Stimulated activated CD4-positive, alpha-beta T cell treated with anti-CD3 and anti-CD28 coated beads, Interleukin-2, amount 100 ng/mL, for 24 hours (primary cell): ENCODE results near the gene ALDH5A1.

Experiments used
- DNase-seq, 2 donors: peaks; one replicate each; pipeline ENCODE4 v3.0.0-alpha.2; 2020

Gene ALDH5A1

DNA sequence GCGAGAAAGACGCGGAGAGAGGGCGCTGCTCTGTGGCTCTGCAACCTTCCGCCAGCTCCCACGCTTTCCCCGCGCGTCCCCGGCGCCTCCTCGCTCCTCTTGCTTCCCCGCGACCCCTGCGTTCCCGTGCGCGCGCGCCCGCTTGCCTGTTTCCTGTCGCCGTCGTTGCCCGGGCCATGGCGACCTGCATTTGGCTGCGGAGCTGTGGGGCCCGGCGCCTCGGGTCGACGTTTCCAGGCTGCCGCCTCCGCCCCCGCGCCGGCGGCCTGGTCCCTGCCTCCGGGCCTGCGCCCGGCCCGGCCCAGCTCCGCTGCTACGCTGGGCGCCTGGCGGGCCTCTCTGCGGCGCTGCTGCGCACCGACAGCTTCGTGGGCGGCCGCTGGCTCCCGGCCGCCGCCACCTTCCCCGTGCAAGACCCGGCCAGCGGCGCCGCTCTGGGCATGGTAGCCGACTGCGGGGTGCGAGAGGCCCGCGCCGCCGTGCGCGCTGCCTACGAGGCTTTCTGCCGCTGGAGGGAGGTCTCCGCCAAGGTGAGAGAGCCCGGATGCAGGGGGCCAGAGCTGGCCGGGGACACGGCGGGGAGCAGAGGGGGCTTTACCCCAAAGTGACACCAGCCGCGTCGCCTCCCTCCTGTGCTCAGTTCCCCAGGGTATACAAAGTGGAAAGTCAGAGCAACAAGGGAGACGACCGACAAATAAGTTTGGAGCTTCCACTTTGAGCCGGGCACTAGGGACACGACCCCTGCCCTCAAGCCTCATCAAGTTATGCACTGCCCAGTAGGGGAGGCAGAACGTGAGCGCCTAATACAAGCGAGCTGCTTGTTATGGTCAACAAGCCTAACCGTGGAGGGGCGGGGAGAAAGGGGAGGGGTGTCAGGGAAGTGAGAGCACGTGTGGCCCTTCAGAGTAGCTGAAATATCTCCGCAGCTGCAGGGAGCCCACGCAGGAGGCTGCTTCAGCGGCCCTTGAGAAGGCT, at the start of gene ALDH5A1:
ALDH5A1 (plus strand) TSS at position 149 of the 975 bp plus-strand sequence; CDS start at position 177, 28 bp downstream.
- DNase-seq, result peak; percentile 81 to 86

DNA sequence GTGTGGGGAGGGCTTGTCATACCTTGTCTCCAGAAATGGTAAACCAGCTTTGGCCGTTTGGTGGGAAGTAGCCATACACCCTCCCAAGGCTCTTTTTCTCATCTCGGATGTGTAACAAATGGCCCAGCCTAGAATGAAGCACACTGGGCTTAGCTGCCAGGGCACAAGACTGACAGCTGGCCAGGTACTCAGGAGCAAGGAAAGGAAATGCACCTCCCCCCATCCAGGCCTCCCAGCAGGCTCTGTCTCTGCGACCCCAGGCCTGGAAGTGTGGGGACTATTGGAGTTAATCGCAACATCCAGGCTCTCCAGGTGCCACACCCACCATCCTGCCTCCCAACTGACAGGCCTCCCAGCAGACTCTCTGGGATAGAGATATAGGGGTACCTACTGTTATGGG, 49.1 kb upstream of the ALDH5A1 start:
- no peak for DNase-seq

DNA sequence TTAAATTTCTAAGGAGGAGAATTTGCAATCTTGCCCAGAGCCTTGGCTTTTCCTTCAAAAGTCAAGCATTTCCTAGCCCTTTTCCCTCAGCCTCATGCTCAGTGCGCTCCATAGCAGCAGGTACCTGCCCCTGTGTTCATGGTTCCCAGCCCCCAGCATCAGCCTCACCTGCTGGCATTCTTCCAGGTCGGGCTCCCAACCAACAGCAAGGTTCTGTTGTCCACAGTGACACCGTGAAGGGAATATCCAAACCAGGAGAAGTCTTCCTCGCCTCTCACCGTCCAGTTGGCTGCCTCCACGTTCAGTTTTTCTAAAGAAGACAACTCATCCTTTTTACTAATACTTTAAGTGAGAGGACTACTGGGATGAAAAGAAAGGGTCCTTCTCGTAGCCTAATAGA, 48.1 kb upstream of the ALDH5A1 start:
- no peak for DNase-seq

DNA sequence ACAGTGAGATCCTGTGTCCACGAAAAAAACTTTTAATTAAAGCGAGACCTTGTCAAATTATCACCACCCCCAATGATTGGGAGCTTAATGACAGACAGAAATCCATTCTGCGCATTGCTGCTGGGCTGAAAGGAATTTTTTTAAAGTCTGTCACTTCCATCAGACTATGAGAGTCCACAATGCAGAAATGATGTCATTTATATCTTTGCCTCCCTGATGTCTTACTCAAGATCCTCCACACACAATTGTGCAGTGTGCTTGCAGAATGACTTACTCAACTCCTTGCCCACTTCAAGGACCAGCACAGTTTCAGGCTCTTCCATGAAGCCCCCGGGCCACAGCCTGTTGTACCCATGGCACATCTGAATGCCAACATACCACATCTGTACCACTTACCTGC, 46.4 kb upstream of the ALDH5A1 start:
- no peak for DNase-seq

DNA sequence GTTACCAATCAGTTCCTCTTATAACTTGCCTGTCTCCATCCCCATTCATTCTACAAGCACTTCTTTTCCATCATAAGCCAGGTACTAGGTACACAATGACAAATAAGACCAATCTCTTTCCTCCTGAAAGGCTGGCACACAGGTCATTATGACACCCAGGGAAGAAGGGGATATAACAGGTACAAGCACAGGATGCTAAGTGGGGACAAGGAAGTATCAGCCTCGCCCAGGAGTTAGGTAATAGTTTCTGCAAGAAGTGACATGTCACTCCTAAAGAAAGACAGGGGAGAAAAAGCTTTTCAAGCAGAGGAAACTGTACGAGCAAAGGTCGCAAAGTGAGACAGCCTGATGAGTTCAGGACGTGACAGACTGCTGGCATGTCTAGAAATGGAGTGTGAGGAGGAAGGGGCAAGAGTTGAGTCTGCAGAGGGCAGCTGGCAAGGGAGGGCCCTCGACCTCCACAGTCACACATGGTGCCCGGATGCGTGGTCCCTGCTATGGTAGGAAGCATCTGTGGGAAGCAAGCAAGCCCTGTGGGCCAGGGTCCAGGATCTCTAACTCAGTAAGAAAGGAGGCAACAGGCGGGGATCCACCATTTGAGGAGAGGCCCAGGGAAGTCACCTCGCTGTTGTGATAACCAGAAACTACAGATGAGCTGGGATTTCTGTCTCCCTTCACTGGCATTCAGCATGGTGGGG, 45.8 kb upstream of the ALDH5A1 start:
- no peak for DNase-seq

DNA sequence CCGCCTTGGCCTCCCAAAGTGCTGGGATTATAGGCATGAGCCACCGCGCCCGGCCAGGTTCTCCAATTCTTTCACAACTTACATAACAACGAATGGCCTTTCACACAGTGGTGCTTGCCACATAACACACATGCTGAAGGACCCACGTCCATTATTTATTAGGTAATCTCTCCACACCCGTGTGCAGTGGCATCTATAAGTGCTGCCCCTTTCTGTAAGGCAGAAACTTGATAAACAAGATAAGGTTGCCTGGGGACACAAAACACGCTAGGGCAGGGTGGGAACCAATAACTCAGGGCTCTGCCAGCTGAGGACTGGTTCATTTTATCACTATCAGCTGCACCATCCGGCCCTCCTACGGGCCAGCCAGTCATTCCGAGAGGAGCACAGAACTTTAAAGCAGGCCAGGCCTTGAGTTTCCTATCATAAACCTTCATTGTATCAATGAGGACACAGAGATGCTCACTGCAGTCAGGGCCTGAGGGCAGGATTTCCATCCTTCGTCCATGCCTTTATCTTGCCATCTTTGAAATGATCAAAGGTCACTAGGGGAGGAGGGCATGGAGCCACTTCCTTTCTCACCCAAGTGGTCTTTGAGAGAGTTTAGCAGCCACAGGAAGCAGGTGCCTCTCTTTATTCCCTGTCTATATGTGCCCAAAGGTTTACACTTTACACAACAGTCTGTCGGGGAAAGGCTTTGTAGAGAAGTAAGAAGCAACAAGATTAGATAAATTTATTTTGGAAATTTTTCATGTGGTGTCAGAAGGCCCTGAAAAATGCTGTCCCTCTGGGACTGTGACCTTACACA, 43.0 kb upstream of the ALDH5A1 start:
- no peak for DNase-seq

DNA sequence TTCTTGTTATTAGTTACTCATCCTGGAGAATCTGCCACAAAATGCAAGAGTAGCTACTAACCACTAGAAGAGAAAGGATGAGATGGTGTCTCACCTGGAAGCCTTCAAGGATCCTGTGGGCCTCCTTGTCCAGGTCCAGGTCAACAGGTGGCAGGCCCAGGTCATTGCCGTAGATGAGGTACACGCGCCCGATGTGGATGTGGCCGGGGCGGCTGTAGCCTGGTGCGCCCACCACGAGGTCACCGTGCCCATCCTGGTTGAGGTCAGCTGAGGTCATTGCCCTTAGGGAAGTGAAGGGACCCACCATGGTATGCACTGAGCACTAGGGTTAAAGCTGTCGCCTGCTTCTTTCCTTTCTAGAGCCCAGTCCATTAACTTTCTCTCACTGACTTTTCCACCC, 40.8 kb upstream of the ALDH5A1 start:
- no peak for DNase-seq

DNA sequence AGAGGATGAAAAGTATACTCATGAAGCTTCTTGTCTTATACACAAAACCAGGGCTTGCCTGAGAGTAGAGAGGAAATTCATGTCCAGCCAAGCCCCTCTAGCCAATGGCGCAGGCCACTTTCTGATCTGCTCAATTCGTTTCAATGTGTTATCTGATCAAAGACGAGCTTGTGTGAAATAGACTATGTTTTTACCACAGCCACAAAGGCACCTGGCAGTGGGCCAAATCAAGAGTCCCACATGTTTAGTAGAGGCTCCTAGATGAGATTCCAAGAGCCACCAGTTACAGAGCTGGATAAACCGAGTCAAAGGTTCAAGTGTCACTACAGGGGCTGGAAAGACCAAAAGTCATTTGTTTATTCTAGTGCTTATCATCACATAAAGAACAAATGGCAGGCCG, 40.3 kb upstream of the ALDH5A1 start:
- no peak for DNase-seq

DNA sequence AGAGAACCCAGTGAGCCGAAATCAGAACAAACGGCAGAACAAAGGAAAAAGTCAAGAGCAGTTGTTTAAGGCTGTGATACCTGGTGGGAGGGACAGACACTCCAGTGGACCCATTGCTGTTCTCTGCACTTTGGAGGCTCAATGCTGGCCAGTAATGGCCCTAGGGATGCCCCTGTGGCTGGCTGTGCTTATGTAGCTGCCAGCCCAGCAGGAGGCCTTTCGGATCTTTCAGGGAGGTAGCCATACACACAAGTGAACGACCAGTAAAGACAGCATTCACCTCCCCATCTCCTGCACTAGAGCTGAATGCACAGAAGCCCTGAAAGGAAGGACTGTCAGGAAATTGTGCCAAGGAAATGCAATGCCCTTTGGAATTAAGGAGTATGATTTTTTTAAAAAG, 39.7 kb upstream of the ALDH5A1 start:
- no peak for DNase-seq

DNA sequence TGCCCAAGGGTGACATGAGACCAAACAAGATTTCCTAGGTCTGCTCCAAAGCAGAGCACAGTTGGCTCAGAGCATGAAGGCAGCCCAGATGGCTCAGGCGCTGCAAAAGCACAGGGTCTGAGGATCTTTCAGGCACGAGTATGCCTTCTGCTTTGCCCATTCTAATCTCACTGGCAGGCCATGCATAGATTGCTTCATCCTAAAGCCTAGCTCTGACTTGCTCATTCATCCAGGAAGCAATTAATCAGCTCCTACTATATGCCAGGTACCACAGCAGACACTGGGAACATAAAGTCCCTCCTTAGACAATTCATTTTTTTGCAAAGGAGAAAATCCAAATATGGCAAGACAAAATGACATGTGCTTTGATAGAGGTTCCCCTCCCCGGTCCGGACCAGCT, 36.6 kb upstream of the ALDH5A1 start:
- no peak for DNase-seq

DNA sequence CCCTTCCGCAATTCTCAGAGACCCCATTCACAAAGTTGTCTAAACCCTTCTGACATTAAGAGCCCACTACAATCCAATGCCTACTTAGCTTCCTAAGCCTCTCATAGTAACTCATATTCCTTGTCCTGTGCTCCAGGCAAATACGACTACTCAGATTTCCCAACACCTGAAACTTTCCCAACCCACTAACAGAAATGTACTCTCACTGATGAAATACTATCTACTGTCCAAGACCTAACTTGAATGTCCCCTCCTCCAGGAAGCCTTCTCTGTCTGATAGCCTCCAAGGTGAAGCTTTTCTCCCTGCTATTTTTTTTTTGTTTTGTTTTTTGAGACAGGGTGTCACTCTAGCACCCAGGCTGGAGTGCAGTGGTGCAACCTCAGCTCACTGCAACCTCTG, 35.8 kb upstream of the ALDH5A1 start:
- DNase-seq, result no peak

DNA sequence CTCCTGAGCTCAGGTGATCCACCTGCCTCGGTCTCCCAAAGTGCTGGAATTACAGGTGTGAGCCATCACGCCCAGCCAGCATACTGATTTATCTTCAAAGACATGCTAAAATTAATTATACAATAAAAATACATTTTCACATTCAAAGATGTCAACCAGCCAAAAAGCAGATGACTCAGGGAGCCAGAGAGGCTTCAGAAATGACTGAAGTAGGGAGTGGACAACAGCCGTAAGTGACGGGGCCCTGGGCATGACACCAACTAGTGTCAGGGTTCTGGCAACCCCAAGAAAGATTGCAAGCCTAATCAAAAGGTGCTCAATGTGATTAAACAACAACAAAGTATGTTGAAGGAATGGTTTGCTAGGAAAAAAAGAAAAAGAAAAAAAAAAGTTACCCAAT, 33.8 kb upstream of the ALDH5A1 start:
- no peak for DNase-seq

DNA sequence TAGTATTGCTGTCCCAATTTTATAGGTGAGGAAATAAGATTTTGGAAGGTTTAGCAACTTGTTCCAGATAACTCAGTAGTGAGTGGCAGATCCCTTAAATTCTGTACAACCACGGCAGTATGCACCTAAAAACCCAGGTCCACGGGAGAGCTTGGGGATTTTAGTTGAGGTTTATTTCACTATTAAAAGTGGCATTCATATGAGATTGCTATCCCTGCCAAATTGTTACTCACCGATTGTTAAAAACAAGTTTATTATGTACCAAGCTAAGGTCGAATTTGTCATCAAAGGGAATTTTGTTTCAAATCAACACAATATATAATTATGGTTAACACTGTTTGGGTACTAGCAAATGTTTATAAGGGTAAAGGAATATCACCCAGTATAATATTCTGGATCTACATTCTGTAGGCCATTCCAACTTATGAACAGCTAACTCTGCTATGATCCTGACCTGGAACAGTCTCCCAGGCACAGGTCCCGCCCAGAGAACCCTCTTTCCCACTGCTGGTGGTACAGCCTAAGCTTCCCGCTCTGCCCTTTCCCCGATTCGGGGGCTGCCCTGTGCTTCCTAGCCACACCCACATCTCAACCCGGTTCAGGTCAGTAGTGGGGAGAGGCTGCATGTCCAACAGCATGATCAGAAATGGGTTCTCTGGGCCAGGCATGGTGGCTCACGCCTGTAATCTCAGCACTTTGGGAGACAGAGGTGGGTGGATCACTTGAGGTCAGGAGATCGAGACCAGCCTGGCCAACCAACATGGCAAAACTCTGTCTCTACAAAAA, 30.3 kb upstream of the ALDH5A1 start:
- DNase-seq, result no peak

DNA sequence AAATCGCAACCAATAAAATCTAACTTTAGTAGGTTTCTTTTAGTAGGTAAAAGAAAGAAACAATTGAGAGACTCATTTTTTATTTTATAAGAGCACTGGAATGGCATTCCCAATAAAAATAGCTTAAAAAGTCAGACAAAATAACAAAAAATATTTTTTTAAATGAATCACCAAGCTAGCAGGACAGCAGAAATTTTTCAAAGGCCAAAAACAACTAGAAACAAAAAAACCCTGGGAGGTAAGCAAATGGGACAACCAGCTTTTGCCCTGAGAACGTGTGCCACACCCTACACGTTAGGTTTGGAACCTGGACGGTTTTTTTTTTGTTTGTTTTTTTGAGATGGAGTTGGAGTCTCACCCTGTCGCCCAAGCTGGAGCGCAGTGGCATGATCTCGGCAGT, 25.0 kb upstream of the ALDH5A1 start:
- no peak for DNase-seq

DNA sequence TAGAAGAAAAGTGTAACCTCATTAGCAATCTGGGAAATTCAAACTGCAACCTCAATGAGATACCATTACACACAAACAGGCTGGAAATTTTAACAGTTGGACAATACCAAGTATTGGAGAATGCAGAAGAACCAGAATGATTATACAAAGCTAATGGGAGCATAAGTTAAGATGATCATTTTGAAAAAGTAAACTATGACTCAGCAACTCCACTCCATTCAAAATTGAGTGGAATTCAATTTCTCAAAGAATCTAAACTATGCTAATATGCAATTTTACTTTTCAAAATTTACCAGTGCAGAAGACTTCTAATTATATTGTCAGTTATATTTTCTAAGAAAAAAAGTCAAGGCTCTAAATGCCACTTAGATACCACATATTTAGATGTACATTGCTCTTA, 22.6 kb upstream of the ALDH5A1 start:
- no peak for DNase-seq

DNA sequence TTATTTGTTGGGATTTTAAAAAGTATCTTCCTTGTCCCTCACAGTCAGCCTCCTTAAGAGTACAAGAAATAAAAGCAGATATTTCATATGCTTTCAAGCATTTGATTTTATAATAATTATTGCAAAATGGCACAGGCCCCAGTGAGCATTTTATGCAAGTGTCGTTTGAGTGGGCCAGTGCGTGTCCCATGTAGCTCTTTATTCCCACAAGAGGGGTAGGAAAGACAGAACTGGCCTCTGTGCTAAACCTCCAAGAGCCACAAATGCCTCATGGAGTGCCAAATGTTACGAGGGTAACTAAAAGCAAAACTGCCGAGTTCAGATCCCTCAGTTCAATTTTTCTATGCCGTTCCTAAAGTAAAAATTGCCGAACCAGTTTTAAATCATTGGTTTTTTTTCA, 18.1 kb upstream of the ALDH5A1 start:
- no peak for DNase-seq

DNA sequence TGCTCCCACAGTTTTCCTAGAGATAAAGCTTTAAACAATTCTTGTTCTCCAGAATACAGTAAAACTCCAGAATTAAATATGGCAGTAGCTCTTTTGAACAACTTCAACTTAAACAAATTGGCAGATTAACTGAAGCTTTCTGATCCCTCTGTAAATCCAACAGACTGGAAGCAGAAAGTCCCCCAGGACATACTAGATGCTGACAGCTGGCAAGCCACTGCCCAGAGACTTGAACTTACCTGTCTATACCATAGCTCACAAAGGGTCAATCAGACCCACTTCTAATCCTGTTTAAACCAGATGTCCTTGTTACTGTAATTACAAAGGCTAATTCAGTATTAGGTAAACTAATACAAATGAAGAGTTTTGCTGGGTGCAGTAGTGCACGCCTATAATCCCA, 17.7 kb upstream of the ALDH5A1 start:
- no peak for DNase-seq

DNA sequence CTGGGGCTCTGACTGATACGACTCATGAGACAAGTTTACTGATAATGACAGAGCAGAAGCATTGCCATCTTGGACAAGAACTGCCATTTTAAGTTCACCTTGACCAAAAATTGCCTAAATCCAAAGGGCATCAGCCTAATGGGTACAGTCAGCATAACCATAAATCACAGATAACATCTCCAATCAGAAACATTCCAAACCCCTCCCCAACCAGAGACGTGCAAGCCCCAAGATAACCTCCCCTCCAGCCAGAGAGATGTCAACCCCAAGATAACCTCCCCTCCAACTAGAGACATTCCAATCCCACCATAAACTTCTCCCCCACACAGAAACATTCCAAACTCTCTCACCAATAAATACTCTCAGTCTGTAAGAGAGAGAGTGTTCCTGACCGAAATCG, 15.9 kb upstream of the ALDH5A1 start:
- no peak for DNase-seq

DNA sequence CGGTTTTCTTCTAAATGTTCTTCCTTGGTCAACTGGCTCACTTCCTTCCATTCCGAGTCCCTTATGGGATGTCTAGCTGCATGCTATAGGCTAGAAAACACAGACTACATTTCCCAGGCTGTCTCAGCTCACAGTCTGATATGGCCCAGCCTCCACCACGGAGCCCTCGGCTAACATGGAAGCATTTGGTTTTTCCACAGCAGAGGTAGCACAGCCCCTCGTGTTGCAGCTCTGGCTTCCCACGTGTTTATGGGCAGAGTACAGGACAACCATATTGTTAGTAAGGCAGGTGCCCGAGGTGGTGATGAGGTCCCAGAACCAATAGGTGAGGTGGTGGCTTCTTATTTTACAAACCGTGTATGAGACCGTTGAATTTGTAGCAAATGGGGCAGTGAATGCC, 14.1 kb upstream of the ALDH5A1 start:
- DNase-seq, result no peak

DNA sequence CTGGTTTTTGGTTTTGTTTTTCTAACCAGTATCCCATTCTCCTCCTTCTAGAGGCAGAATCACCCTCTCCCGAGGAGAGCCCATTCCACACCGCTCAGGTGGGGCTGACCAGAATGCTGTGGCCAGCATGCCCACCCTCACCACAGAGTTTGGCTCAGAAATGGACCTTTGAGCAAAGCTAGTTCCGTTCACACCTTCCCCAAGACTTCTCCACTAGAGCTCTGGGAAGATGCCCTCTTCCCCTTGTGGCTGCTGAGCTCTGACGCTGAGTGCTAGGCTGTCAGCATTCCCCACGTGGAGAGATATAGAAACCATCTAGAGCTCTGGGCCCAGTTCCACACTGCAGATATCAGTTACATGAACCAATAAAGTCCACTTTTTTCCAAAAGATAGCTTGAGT, 13.3 kb upstream of the ALDH5A1 start:
- DNase-seq, result no peak

DNA sequence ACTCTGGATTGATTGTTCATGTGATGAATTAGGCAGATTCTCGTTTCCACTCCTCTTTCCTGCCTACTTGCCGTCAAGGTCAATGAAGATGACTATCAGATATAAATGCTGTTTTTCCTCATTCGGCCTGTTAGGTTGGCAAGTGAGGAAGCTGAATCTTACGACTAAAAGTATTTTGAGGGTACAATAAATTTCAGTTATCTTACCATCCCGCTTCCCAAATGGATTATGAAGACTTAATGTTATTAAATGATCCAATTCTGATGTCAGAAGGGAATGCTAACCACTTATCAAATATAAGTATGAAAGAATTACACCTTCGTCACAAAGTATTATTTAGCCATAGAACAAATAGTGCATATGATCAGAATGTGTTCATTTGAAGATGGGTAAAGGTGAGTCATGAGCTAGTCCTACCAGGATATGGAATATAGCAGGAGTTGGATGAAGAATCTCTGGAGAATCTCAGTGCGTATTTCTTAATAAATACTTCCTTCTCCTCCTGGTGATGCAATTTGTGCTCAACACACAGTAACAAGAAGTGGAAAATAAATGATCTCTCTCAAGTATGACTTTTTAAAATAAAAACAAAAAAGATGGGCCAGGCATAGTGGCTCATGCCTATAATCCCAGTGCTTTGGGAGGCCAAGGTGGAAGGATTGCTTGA, 10.0 kb upstream of the ALDH5A1 start:
- DNase-seq, result no peak

DNA sequence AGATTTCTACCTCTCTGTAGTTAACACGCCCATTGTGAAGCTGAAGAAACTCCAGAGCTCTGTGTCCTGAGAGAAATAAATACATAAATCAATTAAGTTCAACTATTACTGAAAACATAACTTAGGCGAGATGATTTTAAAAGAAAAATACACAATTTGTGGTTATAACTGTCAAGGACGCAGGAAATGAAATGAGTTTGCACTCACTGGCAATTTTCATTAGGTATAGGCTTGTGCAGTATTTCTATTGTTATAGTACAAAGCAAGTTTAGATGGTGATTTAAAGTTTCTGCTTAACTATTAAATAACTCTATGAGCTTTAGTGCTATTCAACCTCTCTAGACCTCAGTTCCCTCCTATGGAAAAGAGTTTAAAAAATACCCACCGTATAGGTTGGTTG, 8.7 kb upstream of the ALDH5A1 start:
- DNase-seq, result no peak
